Measurements from ENCODE around the gene DDX51.

- TF ChIP-seq, protein P1, sequence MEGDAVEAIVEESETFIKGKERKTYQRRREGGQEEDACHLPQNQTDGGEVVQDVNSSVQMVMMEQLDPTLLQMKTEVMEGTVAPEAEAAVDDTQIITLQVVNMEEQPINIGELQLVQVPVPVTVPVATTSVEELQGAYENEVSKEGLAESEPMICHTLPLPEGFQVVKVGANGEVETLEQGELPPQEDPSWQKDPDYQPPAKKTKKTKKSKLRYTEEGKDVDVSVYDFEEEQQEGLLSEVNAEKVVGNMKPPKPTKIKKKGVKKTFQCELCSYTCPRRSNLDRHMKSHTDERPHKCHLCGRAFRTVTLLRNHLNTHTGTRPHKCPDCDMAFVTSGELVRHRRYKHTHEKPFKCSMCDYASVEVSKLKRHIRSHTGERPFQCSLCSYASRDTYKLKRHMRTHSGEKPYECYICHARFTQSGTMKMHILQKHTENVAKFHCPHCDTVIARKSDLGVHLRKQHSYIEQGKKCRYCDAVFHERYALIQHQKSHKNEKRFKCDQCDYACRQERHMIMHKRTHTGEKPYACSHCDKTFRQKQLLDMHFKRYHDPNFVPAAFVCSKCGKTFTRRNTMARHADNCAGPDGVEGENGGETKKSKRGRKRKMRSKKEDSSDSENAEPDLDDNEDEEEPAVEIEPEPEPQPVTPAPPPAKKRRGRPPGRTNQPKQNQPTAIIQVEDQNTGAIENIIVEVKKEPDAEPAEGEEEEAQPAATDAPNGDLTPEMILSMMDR (IDR thresholded peaks at IDR 0.05; ENCODE audit: insufficient read depth, low read depth, low read length): no peak
- no peak for TF ChIP-seq EZH2 (IDR thresholded peaks at IDR 0.05; ENCODE audit: insufficient read depth, low read length)
Observed at GRCh38 chr12:132159555-132160003, 15.5 kb upstream of the DDX51 start.

Measured in astrocyte (in vitro differentiated cells and primary cell).